ENCODE results near the gene FLRT2.

DNA sequence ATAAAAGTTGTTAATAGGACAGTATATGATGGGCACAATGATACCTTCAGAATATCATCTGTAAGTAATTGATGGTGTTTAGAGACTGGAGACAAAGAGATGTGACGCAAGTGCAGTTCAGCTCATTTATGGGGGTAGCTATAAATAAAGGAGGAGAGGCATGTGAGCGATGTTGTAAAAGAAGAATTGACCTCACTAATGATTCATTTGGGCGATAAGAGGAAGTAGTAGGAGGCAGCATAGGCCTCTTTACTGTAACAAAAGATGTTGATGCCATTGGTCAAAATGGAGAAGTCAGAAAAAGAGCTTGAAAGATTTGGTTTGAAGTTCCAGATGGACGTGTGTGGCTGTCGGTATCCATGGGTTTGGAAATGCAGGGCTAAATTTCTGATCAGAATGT is 70.0 kb downstream of the FLRT2 start:
- TF ChIP-seq, protein P1, sequence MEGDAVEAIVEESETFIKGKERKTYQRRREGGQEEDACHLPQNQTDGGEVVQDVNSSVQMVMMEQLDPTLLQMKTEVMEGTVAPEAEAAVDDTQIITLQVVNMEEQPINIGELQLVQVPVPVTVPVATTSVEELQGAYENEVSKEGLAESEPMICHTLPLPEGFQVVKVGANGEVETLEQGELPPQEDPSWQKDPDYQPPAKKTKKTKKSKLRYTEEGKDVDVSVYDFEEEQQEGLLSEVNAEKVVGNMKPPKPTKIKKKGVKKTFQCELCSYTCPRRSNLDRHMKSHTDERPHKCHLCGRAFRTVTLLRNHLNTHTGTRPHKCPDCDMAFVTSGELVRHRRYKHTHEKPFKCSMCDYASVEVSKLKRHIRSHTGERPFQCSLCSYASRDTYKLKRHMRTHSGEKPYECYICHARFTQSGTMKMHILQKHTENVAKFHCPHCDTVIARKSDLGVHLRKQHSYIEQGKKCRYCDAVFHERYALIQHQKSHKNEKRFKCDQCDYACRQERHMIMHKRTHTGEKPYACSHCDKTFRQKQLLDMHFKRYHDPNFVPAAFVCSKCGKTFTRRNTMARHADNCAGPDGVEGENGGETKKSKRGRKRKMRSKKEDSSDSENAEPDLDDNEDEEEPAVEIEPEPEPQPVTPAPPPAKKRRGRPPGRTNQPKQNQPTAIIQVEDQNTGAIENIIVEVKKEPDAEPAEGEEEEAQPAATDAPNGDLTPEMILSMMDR (IDR thresholded peaks at IDR 0.05) = no peak
- TF ChIP-seq EP300 (IDR thresholded peaks at IDR 0.05; ENCODE audit: low read depth) (no peak), POLR2A (IDR thresholded peaks at IDR 0.05) (no peak)
